Adrenal gland (tissue), 12 donors: ENCODE measurements around the gene MRNIP. TPM values are rescaled to one million over a fixed set of nuclear protein-coding genes. Genes with fewer than 3 reads are reported as not detected.

ENCODE experiments used
- DNase-seq, 7 donors: peaks; one replicate each; pipeline ENCODE4 v3.0.0-alpha.2; 2019 to 2020
- H3K27ac ChIP-seq, 5 donors: fragments of 200-600 bp; sonication (generic) in 4 of 5; 1 replicate in 3 of 5; 2 replicates in 2 of 5; pipeline versions ENCODE4 v1.5.1 to v1.8.0; 2016 to 2020; ENCODE audit warnings: mild to moderate bottlenecking in 1 of 5
- H3K27me3 ChIP-seq: fragments of 200-600 bp; 2 replicates; pipeline ENCODE4 v1.8.0; 2021
- H3K36me3 ChIP-seq, 2 donors: fragments of 200-600 bp; replicated peaks in 1 of 2; 1 replicate in 1 of 2; 2 replicates in 1 of 2; pipeline versions ENCODE4 v1.5.1 to v1.8.0; 2018 to 2022
- H3K4me1 ChIP-seq, 2 donors: fragments of 200-600 bp; replicated peaks in 1 of 2; 1 replicate in 1 of 2; 2 replicates in 1 of 2; pipeline versions ENCODE4 v1.5.1 to v1.8.0; 2018 to 2021
- H3K4me3 ChIP-seq, 4 donors: fragments of 200-600 bp; sonication (generic) in 3 of 4; one replicate each; pipeline ENCODE4 v1.5.1; 2016 to 2018
- H3K9me3 ChIP-seq, 3 donors: fragments of 200-600 bp; sonication (generic) in 1 of 3; replicated peaks in 1 of 3; 1 replicate in 2 of 3; 2 replicates in 1 of 3; pipeline versions ENCODE4 v1.5.1 to v1.8.0; 2016 to 2021
- POLR2A ChIP-seq, 2 donors: fragments of 450-650 bp; IDR thresholded peaks; one replicate each; pipeline ENCODE4 v1.6.1; 2017; ENCODE audit warnings: antibody characterized with exemption in 2 of 2, mild to moderate bottlenecking in 2 of 2, moderate library complexity in 1 of 2
- WGBS, 4 donors: extraction: QIAGEN DNeasy Blood & Tissue Kit in 2 of 4; methylation state at CpG; one replicate each; pipeline versions ENCODE4 v1.1.5 to v1.1.7; 2013 to 2017; 5-methylcytosine and 5-hydroxymethylcytosine counted together
- intact Hi-C, 2 donors: fragments of 100-400 bp; cut with DNase I; formaldehyde crosslinking; loops; one replicate each; pipeline versions ENCODE4 v1.14.1 to v1.15.0; 2022 to 2023
- polyA plus RNA-seq, 3 donors: library from polyadenylated mRNA; stranded (reverse); fragments of 200-250 nt in 2 of 3; fragments of 350-450 nt in 1 of 3; fragmentation: Illumina TruSeq in 1 of 3; extraction: RNeasy Lipid Tissue Mini Kit (QIAGEN cat#74804) in 1 of 3; gene quantifications; one replicate each; pipeline ENCODE4 v1.2.3, GENCODE V29; 2013 to 2014
- total RNA-seq, 9 donors: library from RNA; depleted of rRNA in 4 of 9; stranded (reverse); fragments of >200 nt in 4 of 9; fragments of 120-200 nt in 1 of 9; fragmentation: NEBNext Ultra II Directional in 1 of 9; extraction: Animal tissue kit (Norgen Biotek cat#: 25700) in 1 of 9; gene quantifications; one replicate each; pipeline versions ENCODE4 v1.1.0 to v1.2.4, GENCODE V29; 2013 to 2023
- TF ChIP-seq, protein P1 (sequence below), 6 experiments: fragments of 450-650 bp in 4 of 6; fragments of 200-600 bp in 2 of 6; sonication (generic) in 1 of 6; IDR thresholded peaks; 1 replicate in 5 of 6; 2 replicates in 1 of 6; pipeline versions ENCODE4 v1.5.1 to v1.8.0; 2016 to 2021; ENCODE audit warnings: antibody characterized with exemption in 6 of 6, mild to moderate bottlenecking in 2 of 6, moderate library complexity in 1 of 6
- donor health status: healthy with polysubstance abuse.
- donor health status: Bipolar disorder and iron deficiency.
- donor health status: DM: yes; HTN: yes; CAD: no.
- donor health status: DM: no; HTN: no; CAD: no.
- donor health status: DM: no; HTN: no; CAD: no.
- donor health status: DM: yes; HTN: yes; CAD: no.

MRNIP gene
- total and polyA plus RNA-seq, 12 donors: 12.3 to 129 (median 32.2) TPM

DNA sequence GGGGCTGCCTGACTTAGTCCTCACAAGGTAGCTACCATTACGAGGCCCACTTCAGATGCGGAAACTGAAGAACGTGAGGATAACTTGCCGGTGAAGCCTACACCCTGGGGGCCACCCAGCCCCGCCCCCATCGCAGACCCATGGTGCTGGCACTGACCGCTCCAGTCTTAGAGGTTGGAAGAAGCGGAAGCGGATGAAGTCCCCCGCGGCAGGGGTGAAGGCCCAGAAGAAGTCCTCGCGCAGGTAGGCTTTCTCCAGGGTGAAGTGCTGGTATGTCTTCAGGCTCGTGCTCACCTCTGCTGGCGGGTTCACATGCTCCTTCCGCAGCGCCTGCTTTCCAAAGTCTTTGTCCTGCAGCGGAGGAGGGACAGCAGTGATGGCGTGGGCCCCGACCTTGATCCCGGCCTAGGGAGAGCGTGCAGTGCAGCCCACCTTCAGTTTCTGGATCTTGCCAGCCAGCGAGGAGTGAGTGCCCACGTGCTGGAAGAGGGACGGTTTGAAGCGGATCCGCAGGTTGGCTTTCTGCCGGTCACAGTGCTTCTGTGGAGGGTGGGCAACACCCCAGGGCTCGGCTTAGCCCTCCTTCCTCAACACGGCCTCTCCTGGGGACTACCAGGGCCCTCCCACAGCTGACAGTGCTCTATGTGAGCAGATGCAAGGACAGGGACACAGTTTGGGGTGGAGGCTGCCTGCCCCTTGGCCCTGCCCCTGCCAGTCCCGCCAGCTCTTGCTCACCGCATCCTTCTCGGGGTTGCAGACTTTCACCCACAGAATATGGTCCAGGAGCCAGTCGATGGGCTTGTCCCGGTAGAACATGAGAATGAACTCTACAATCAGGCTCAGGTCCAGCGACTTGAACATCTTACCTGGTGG lies 59.6 kb downstream of the MRNIP start:
- Histone ChIP-seq H3K36me3 (peaks cover 0 to 43% of the 10 kb centered on the region in 2 donors), H3K4me1 (peaks cover 22 to 45% of the 10 kb centered on the region in 2 donors), H3K9me3 (no peaks in the 10 kb centered on the region), H3K27ac (peak overlapping the region in 1 of 5 donors; percentile 6), H3K4me3 (no peak overlapping the region), H3K27me3 (no peaks in the 10 kb centered on the region)
- DNase-seq: peak in 1 of 7 donors; percentile 28
- TF ChIP-seq, protein P1, sequence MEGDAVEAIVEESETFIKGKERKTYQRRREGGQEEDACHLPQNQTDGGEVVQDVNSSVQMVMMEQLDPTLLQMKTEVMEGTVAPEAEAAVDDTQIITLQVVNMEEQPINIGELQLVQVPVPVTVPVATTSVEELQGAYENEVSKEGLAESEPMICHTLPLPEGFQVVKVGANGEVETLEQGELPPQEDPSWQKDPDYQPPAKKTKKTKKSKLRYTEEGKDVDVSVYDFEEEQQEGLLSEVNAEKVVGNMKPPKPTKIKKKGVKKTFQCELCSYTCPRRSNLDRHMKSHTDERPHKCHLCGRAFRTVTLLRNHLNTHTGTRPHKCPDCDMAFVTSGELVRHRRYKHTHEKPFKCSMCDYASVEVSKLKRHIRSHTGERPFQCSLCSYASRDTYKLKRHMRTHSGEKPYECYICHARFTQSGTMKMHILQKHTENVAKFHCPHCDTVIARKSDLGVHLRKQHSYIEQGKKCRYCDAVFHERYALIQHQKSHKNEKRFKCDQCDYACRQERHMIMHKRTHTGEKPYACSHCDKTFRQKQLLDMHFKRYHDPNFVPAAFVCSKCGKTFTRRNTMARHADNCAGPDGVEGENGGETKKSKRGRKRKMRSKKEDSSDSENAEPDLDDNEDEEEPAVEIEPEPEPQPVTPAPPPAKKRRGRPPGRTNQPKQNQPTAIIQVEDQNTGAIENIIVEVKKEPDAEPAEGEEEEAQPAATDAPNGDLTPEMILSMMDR (IDR thresholded peaks at IDR 0.05): no peak
- TF ChIP-seq POLR2A (IDR thresholded peaks at IDR 0.05): no peak
- intact Hi-C loops: loop anchor here in 1 of 2 donors (5.0 kb wide), 1 partner anchor 37 kb away; no protein-coding TSS in a partner anchor
- WGBS, 4 donors: 90 to 96% (median 94%) methylated on average over 14 to 36 of the region's 36 CpGs

DNA sequence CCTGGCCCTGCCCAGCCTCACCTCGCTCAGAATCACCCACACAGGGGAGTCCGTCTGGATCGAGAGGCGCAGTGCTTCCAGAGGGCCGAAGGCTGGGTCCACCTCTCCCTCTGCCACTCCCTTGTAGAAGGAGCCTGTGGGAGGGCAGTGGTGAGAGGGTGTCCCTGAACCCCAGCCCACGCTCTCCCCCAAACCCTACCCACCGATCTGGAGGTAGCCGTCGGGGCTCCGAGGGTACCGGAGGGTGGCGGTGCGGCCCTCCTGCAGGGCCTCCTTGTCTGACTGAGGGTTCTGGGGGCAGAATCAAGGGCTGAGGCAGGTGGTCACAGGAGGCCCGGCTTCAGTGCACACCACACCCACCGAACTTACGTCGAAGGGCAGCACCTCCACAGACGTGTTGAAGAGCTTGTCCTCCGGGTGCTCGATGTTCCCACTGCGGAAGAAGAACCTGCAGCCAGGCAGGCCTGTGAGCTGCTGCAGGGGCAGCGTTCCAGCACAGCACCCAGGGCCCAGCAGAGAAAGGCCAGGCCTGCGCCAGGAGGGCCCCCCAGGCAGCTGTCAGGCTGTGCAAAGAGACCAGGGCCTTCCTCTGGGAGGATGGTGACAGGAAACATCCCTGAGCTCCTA lies 60.4 kb downstream of the MRNIP start:
- H3K4me3 ChIP-seq: no peak overlapping the region
- H3K27me3 ChIP-seq: no peaks in the 10 kb centered on the region
- H3K4me1 ChIP-seq: peaks cover 16 to 42% of the 10 kb centered on the region in 2 donors
- peaks cover 0 to 43% of the 10 kb centered on the region in 2 donors for H3K36me3 ChIP-seq
- TF ChIP-seq POLR2A (IDR thresholded peaks at IDR 0.05): no peak
- TF ChIP-seq, protein P1 (IDR thresholded peaks at IDR 0.05): no peak
- WGBS, 4 donors: 90 to 95% (median 94%) methylated on average over 7 to 23 of the region's 23 CpGs
- H3K27ac ChIP-seq: no peak overlapping the region
- H3K9me3 ChIP-seq: no peaks in the 10 kb centered on the region
- peak in 1 of 7 donors; percentile 23 for DNase-seq
- intact Hi-C loops: loop anchor here in 1 of 2 donors (5.0 kb wide), 1 partner anchor 36 kb away; no protein-coding TSS in a partner anchor

DNA sequence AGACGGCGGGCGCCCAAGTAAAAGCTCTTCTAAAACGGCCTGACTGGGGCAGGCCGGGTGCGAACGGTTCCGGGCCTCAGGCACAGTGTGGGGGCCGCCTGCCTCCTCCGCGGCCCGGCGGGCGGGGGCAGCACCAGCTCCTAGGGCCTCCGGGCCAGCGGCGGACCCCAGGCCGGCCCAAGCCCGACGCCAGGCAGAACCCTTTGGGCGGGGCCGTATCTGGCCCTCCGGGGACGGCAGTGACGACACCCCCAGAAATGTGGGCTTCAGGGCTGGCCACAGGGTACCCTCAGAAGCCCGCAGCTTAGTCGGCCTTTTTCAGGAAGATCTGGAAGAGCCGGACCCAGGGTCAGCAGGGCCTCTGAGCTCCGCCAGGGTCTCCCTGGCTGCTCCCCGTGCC lies 60.9 kb downstream of the MRNIP start:
- intact Hi-C loops: loop anchor here in 1 of 2 donors (5.0 kb wide), 1 partner anchor 35 kb away; no protein-coding TSS in a partner anchor
- no peak for TF ChIP-seq POLR2A (IDR thresholded peaks at IDR 0.05)
- TF ChIP-seq, protein P1 (IDR thresholded peaks at IDR 0.05): no peak
- Histone ChIP-seq H3K4me3 (no peak overlapping the region), H3K27ac (no peak overlapping the region), H3K27me3 (no peaks in the 10 kb centered on the region), H3K9me3 (no peaks in the 10 kb centered on the region), H3K36me3 (peaks cover 0 to 43% of the 10 kb centered on the region in 2 donors), H3K4me1 (peaks cover 16 to 40% of the 10 kb centered on the region in 2 donors)
- DNase-seq: peak in 1 of 7 donors; percentile 25
- 93 to 99% (median 94%) methylated on average over 12 to 30 of the region's 30 CpGs for WGBS, 4 donors
